ENCODE results near the gene GEMIN4.

Gene GEMIN4

DNA sequence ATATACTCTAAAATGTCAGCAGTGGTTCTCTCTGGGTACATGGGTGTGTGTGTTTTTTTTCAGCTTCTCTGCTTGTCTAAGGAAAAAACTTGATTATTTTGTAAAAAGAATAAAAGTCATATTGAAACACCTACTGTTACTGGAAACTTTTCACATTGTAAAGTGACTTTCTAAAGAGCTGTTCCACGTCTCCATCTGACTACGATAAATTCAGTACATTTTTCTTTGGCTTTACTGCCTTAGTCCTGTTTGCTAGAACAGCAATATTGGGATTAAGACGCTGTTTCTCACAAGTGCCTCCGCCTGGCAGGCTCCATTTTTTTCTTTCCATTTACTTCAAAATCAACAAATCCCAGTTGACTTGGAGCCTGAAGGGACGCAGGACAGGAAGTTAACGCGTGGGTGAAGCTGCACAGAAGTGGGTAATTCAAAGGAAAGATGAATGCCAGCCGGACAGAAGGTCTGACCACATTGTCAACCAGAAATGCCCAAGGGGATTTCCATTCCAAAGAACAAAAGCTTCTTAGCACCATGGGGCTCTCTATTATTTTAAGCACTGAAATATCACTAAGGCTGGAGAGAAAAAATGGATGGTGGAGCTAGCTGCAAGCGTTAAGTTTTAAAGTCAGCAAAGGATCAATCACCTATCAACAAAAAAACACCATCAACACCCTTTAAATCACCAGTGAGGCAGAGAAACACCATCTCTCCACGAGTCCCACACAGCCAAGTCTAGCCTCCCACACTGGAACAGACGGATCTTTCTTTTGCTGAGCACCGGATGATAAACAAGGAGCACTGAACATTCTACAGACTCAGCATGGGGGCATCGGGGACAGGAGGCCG lies 21.6 kb upstream of the GEMIN4 start:
- POLR2A ChIA-PET, result interaction anchor here (1.1 kb wide), 1 partner anchor 59 kb away, joined by 3 read pairs; the partner anchor contains the start of gene VPS53
- 0 out of 2 replicates have a peak overlapping the region, but pooled peaks have one; percentile 9 for H3K27ac ChIP-seq (ENCODE audit: extremely low read depth, low read depth, low read length)

DNA sequence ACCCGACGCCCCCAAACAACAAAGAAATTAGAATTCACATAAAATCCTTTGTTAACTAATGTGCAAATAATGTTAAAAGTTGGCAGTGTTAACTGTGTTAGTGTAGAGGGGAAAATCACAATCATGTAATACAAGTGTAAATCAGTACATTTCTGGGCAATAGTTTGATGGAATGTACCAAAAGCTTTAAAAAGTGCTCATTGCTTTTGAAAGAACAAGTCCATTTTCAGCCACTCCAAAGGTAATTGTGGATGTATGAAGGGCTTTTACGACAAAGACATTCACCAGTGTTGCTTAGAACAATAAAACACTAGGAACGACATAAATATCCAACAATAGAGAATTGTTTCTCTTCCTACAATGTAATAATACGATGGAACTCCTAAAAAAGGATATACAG lies 21.0 kb upstream of the GEMIN4 start:
- Histone ChIP-seq H3K36me3 (ENCODE audit: control insufficient read depth in 2 of 2, insufficient read depth in 1 of 2, low read length in 2 of 2) (peaks cover 83 to 94% of the 10 kb centered on the region in 2 experiments), H3K4me3 (ENCODE audit: low read depth, low read length) (no peak overlapping the region), H3K4me1 (ENCODE audit: control insufficient read depth, insufficient read depth, low read length) (no peaks in the 10 kb centered on the region), H3K27ac (ENCODE audit: extremely low read depth, low read depth, low read length) (no peak overlapping the region), H3K9me3 (ENCODE audit: control insufficient read depth, insufficient read depth, low read depth, low read length) (no peaks in the 10 kb centered on the region)
- TF ChIP-seq ZNF776 (tag by site-specific recombination; IDR thresholded peaks at IDR 0.05; ENCODE audit: borderline replicate concordance), result no peak
- no peak for TF ChIP-seq ZNF768 (tag by site-specific recombination; IDR thresholded peaks at IDR 0.05)
- TF ChIP-seq ZNF423 (tag by site-specific recombination; IDR thresholded peaks at IDR 0.05), result no peak
- no peak for TF ChIP-seq ZBTB21 (tag by site-specific recombination; IDR thresholded peaks at IDR 0.05)
- no peak for TF ChIP-seq ZNF571 (tag by site-specific recombination; IDR thresholded peaks at IDR 0.05)
- TF ChIP-seq ZNF585B (tag by site-specific recombination; IDR thresholded peaks at IDR 0.05), result no peak
- no peak for TF ChIP-seq IKZF3 (tag by site-specific recombination; IDR thresholded peaks at IDR 0.05)
- no peak for TF ChIP-seq KLF10 (tag by site-specific recombination; IDR thresholded peaks at IDR 0.05)
- no peak for TF ChIP-seq ZNF837 (tag by site-specific recombination; IDR thresholded peaks at IDR 0.05)
- TF ChIP-seq, protein P1, sequence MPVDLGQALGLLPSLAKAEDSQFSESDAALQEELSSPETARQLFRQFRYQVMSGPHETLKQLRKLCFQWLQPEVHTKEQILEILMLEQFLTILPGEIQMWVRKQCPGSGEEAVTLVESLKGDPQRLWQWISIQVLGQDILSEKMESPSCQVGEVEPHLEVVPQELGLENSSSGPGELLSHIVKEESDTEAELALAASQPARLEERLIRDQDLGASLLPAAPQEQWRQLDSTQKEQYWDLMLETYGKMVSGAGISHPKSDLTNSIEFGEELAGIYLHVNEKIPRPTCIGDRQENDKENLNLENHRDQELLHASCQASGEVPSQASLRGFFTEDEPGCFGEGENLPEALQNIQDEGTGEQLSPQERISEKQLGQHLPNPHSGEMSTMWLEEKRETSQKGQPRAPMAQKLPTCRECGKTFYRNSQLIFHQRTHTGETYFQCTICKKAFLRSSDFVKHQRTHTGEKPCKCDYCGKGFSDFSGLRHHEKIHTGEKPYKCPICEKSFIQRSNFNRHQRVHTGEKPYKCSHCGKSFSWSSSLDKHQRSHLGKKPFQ (tag by site-specific recombination; IDR thresholded peaks at IDR 0.05), result no peak
- no peak for TF ChIP-seq ZNF621 (tag by site-specific recombination; IDR thresholded peaks at IDR 0.05)
- TF ChIP-seq KLF7 (tag by site-specific recombination; IDR thresholded peaks at IDR 0.05; ENCODE audit: borderline replicate concordance), result no peak
- TF ChIP-seq ZNF843 (tag by site-specific recombination; IDR thresholded peaks at IDR 0.05), result no peak
- no peak for TF ChIP-seq ZNF175 (tag by site-specific recombination; IDR thresholded peaks at IDR 0.05)
- TF ChIP-seq, protein P2, sequence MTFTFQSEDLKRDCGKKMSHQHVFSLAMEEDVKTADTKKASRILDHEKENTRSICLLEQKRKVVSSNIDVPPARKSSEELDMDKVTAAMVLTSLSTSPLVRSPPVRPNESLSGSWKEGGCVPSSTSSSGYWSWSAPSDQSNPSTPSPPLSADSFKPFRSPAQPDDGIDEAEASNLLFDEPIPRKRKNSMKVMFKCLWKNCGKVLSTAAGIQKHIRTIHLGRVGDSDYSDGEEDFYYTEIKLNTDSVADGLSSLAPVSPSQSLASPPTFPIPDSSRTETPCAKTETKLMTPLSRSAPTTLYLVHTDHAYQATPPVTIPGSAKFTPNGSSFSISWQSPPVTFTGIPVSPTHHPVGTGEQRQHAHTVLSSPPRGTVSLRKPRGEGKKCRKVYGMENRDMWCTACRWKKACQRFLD (tag by site-specific recombination; IDR thresholded peaks at IDR 0.05), result no peak
- CTCF ChIA-PET, result no interaction called here
- POLR2A ChIA-PET, result interaction anchor here (1.1 kb wide), 1 partner anchor 58 kb away, joined by 3 read pairs; the partner anchor contains the start of gene VPS53

More for the DNA sequence above, 21.6 kb upstream of the GEMIN4 start:
- no peaks in the 10 kb centered on the region for H3K9me3 ChIP-seq (ENCODE audit: control insufficient read depth, insufficient read depth, low read depth, low read length)
- TF ChIP-seq ZNF837 (tag by site-specific recombination; IDR thresholded peaks at IDR 0.05) (no peak), RBAK (tag by site-specific recombination; IDR thresholded peaks at IDR 0.05) (no peak), ZNF10 (tag by site-specific recombination; IDR thresholded peaks at IDR 0.05) (no peak), HOXD13 (CRISPR knock-in tag; IDR thresholded peaks at IDR 0.05; ENCODE audit: borderline replicate concordance) (no peak), SCRT1 (tag by site-specific recombination; IDR thresholded peaks at IDR 0.05; ENCODE audit: borderline replicate concordance) (no peak), ZNF76 (tag by site-specific recombination; IDR thresholded peaks at IDR 0.05; ENCODE audit: borderline replicate concordance, low read depth) (no peak), ZBTB17 (tag by site-specific recombination; IDR thresholded peaks at IDR 0.05) (no peak), ZNF121 (tag by site-specific recombination; IDR thresholded peaks at IDR 0.05) (no peak), ZFP69B (tag by site-specific recombination; IDR thresholded peaks at IDR 0.05) (no peak)
- TF ChIP-seq, protein P3, sequence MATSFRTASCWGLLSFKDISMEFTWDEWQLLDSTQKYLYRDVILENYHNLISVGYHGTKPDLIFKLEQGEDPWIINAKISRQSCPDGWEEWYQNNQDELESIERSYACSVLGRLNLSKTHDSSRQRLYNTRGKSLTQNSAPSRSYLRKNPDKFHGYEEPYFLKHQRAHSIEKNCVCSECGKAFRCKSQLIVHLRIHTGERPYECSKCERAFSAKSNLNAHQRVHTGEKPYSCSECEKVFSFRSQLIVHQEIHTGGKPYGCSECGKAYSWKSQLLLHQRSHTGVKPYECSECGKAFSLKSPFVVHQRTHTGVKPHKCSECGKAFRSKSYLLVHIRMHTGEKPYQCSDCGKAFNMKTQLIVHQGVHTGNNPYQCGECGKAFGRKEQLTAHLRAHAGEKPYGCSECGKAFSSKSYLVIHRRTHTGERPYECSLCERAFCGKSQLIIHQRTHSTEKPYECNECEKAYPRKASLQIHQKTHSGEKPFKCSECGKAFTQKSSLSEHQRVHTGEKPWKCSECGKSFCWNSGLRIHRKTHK (tag by site-specific recombination; IDR thresholded peaks at IDR 0.05), result no peak
- TF ChIP-seq, protein P4, sequence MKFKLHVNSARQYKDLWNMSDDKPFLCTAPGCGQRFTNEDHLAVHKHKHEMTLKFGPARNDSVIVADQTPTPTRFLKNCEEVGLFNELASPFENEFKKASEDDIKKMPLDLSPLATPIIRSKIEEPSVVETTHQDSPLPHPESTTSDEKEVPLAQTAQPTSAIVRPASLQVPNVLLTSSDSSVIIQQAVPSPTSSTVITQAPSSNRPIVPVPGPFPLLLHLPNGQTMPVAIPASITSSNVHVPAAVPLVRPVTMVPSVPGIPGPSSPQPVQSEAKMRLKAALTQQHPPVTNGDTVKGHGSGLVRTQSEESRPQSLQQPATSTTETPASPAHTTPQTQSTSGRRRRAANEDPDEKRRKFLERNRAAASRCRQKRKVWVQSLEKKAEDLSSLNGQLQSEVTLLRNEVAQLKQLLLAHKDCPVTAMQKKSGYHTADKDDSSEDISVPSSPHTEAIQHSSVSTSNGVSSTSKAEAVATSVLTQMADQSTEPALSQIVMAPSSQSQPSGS (tag by site-specific recombination; IDR thresholded peaks at IDR 0.05; ENCODE audit: low read depth), result no peak
- TF ChIP-seq, protein P5, sequence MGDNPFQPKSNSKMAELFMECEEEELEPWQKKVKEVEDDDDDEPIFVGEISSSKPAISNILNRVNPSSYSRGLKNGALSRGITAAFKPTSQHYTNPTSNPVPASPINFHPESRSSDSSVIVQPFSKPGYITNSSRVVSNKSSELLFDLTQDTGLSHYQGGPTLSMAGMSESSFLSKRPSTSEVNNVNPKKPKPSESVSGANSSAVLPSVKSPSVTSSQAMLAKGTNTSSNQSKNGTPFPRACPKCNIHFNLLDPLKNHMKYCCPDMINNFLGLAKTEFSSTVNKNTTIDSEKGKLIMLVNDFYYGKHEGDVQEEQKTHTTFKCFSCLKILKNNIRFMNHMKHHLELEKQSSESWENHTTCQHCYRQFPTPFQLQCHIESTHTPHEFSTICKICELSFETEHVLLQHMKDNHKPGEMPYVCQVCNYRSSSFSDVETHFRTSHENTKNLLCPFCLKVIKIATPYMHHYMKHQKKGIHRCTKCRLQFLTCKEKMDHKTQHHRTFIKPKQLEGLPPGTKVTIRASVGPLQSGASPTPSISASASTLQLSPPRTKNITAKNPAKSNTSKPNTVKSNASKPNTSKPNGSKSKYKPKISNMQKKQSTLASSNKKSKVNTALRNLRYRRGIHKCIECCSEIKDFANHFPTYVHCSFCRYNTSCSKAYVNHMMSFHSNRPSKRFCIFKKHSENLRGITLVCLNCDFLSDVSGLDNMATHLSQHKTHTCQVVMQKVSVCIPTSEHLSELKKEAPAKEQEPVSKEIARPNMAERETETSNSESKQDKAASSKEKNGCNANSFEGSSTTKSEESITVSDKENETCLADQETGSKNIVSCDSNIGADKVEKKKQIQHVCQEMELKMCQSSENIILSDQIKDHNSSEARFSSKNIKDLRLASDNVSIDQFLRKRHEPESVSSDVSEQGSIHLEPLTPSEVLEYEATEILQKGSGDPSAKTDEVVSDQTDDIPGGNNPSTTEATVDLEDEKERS (tag by site-specific recombination; IDR thresholded peaks at IDR 0.05), result no peak
- no peaks in the 10 kb centered on the region for H3K4me1 ChIP-seq (ENCODE audit: control insufficient read depth, insufficient read depth, low read length)
- CTCF ChIA-PET, result no interaction called here
- H3K36me3 ChIP-seq (ENCODE audit: control insufficient read depth in 2 of 2, insufficient read depth in 1 of 2, low read length in 2 of 2), result peaks cover 90 to 96% of the 10 kb centered on the region in 2 experiments
- H3K4me3 ChIP-seq (ENCODE audit: low read depth, low read length), result no peak overlapping the region
